PFSK-1 (cell line): ENCODE results near the gene CD300A.

Experiments
- FOXP2 ChIP-seq: optimal IDR thresholded peaks from 2 replicates; pipeline ENCODE3; 2011; ENCODE audit warnings: borderline replicate concordance, control low read depth, inconsistent platforms; ENCODE audit not compliant: insufficient read depth; ENCODE audit errors: extremely low read length, extremely low read depth
- POLR2AphosphoS5 ChIP-seq: IDR thresholded peaks from 2 replicates; pipeline ENCODE4 v1.6.1; 2012; ENCODE audit warnings: low read depth, mild to moderate bottlenecking, control low read depth, low read length, moderate library complexity
- SIN3A ChIP-seq: IDR thresholded peaks from 2 replicates; pipeline ENCODE4 v1.6.1; 2012; ENCODE audit warnings: mild to moderate bottlenecking, low read length, moderate library complexity, borderline replicate concordance; ENCODE audit not compliant: insufficient read depth
- TAF1 ChIP-seq: IDR thresholded peaks from 2 replicates; pipeline ENCODE4 v1.6.1; 2012; ENCODE audit warnings: low read length, control low read depth, borderline replicate concordance; ENCODE audit not compliant: insufficient read depth
- TF ChIP-seq, protein P1 (sequence below), 2 experiments: IDR thresholded peaks; 2 replicates each; pipeline versions ENCODE4 v1.6.1 to v1.8.0; 2011 to 2012; ENCODE audit warnings: low read depth in 2 of 2, low read length in 2 of 2, control low read depth in 1 of 2, inconsistent platforms in 1 of 2, mild to moderate bottlenecking in 1 of 2, moderate library complexity in 1 of 2; ENCODE audit not compliant: insufficient read depth in 1 of 2

The CD300A gene

DNA sequence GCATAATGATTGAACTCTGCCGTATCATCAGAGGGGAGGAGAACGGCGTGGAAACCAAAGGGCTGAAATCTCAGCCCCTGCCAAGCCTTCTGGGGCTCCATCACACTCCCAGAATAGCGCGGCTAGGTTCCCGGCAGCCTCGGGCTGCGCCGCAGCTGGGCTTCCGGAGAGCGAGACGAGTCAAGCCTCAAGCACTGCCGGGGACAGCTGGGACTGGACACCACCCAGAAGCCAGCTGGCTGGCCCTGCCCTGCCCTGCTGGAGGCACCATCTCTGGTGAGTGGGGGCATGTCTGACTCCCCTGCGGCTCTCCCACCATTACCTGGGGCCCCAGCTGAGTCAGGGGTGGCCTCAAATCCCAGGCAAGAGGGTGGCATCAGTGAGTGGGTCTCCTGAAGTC lies 41.8 kb upstream of the CD300A start:
- TF ChIP-seq SIN3A (no peak), TAF1 (no peak), FOXP2 (no peak), POLR2AphosphoS5 (no peak)
- TF ChIP-seq, protein P1, sequence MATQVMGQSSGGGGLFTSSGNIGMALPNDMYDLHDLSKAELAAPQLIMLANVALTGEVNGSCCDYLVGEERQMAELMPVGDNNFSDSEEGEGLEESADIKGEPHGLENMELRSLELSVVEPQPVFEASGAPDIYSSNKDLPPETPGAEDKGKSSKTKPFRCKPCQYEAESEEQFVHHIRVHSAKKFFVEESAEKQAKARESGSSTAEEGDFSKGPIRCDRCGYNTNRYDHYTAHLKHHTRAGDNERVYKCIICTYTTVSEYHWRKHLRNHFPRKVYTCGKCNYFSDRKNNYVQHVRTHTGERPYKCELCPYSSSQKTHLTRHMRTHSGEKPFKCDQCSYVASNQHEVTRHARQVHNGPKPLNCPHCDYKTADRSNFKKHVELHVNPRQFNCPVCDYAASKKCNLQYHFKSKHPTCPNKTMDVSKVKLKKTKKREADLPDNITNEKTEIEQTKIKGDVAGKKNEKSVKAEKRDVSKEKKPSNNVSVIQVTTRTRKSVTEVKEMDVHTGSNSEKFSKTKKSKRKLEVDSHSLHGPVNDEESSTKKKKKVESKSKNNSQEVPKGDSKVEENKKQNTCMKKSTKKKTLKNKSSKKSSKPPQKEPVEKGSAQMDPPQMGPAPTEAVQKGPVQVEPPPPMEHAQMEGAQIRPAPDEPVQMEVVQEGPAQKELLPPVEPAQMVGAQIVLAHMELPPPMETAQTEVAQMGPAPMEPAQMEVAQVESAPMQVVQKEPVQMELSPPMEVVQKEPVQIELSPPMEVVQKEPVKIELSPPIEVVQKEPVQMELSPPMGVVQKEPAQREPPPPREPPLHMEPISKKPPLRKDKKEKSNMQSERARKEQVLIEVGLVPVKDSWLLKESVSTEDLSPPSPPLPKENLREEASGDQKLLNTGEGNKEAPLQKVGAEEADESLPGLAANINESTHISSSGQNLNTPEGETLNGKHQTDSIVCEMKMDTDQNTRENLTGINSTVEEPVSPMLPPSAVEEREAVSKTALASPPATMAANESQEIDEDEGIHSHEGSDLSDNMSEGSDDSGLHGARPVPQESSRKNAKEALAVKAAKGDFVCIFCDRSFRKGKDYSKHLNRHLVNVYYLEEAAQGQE (IDR thresholded peaks at IDR 0.05; ENCODE audit: insufficient read depth in 1 of 2, low read depth in 2 of 2, low read length in 2 of 2) = no peak

DNA sequence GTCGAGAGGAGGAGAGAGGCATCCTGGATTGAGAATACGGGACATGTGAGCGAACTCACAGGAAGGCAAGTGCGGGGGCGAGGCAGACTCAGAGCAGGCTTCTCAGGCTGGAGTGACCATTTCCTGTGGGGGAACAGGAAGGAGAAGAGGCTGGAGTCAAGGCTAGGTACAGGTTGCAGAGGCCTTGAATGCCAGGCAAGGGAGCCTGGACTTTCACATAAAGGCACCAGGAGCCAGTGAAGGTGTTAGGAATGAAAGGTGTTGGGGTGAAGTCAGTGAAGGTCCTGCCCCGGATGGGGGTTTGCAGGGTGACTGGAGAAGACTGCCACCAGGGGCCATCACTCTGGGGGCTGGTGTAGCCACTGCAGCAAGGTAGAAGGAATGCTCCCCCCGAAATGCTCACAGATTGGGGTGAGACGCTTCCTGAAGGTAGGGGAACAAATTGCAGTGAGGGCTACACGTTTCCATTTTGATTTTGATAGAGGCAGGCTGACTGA lies 39.8 kb upstream of the CD300A start:
- TF ChIP-seq SIN3A (no peak), FOXP2 (no peak)

DNA sequence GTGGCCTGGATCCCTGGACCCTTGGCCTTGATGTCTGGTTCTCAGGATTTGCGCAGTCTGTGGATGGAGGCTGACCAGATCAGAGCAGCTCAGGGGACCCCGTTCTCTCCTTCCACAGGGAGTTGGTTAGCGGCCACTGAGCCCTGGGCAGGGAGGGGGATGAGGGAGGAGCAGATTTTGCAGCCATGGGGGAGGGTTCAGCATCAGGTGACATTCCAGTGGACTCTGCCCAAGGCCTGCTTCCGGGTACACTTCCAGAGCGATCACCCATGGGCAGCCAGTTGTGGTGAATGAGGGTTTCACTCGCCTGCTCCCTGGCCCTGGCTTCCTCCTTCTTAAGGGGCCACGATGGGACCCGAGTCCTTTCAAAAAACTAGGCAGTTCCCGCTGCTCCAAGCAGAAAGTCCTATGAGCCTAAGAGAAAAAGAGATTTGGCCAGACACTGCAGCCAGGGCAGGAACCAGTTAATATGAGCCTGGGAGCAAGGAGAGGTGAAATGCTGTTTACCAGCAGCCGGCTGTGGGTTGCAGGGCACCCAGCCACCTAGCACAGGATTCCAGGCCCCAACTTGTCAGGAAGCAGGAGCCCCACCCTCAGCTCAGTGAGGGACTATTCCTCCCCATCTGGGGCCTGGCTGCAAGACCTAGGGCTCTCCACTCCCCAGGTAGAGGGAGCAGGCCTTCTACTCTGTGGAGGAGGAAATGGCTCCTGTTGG lies 39.2 kb upstream of the CD300A start:
- TF ChIP-seq FOXP2 (no peak), SIN3A (no peak), TAF1 (no peak), POLR2AphosphoS5 (no peak)
- TF ChIP-seq, protein P1 (IDR thresholded peaks at IDR 0.05; ENCODE audit: insufficient read depth in 1 of 2, low read depth in 2 of 2, low read length in 2 of 2) = no peak

DNA sequence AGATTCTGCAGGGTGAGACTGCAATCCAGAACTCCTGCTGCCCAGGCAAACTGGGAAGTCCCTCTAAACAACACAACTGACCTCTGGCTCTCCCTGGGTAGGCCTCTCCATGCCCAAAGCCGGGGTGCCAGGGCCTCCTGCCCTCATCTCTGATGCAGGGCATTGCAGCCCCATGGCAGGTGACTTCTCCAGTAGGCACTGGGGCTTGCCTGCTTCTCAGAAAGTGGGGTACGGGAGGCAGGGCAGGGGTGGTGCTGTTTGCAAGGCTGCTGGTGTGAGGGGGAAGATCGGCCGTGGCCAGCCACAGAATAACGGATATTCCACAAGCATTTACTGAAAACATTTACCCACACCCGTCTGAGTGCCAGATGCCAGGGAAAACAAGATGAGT lies 38.7 kb upstream of the CD300A start:
- TF ChIP-seq SIN3A = no peak
- TF ChIP-seq POLR2AphosphoS5 = no peak
- no peak for TF ChIP-seq TAF1
- TF ChIP-seq FOXP2 = no peak
- TF ChIP-seq, protein P1 (IDR thresholded peaks at IDR 0.05; ENCODE audit: insufficient read depth in 1 of 2, low read depth in 2 of 2, low read length in 2 of 2) = no peak

GRCh38 chr17:74429604-74430384 lies 36.6 kb upstream of the CD300A start:
- TF ChIP-seq FOXP2 = no peak
- no peak for TF ChIP-seq TAF1
- TF ChIP-seq SIN3A = no peak
- TF ChIP-seq POLR2AphosphoS5 = no peak

DNA sequence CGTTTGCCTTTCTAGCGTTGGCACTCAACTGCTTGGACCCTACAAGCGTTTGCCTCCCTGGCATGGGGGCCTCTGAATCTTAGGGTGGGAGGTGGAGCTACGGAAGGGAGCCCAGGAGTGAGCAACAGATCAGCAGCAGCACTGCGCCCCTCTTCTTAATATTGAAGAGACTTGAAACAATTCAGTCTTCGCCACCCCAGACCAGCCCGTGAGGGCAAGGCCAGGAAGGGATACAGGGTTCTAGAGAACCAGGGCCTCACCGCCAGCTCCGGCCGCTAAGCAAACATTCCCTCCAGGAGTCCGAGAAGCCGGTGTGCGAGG lies 36.1 kb upstream of the CD300A start:
- TF ChIP-seq TAF1 (no peak), POLR2AphosphoS5 (no peak), SIN3A (no peak), FOXP2 (no peak)
- TF ChIP-seq, protein P1 (IDR thresholded peaks at IDR 0.05; ENCODE audit: insufficient read depth in 1 of 2, low read depth in 2 of 2, low read length in 2 of 2) = no peak
